Naive B cell (primary cell): ENCODE data around the gene TMEM272. TPM values are rescaled to one million over a fixed set of nuclear protein-coding genes. Genes with fewer than 3 reads are reported as not detected.

Experiments used
- polyA plus RNA-seq, 6 donors: library from polyadenylated mRNA; unstranded; fragments of 300-500 nt; fragmentation: Illumina TruSeq; gene quantifications; one replicate each; pipeline ENCODE4 v1.2.3, GENCODE V29; 2021; ENCODE audit warnings: low read depth in 6 of 6

Gene TMEM272
- polyA plus RNA-seq, 6 donors from 2014 or later = 0.09 to 0.11 TPM; not detected in 4

Other genes with a start within 250 kb of the TMEM272 start
- 10 to 100 TPM; 18.5 to 26.6 (median 22.3) TPM for gene DHRS12, start 41.0 kb downstream of the TMEM272 start, polyA plus RNA-seq
- not detected for gene CCDC70, start 16.8 kb upstream of the TMEM272 start, polyA plus RNA-seq
- under 1 TPM in 1 of 6 donors, not detected in 5; 0.04 TPM for gene ATP7B, start 166.3 kb upstream of the TMEM272 start, polyA plus RNA-seq
- gene ALG11, start 167.2 kb upstream of the TMEM272 start, polyA plus RNA-seq = 10 to 100 TPM; 16.3 to 36.6 (median 28.7) TPM
- 1 to 10 TPM in 4 of 6 donors, under 1 TPM in 1, not detected in 1; 0.93 to 3.4 (median 2.0) TPM for gene UTP14C, start 179.5 kb upstream of the TMEM272 start, polyA plus RNA-seq